Subcutaneous adipose tissue (tissue), 4 donors: ENCODE results near the gene PRKAG2. TPM values are rescaled to one million over a fixed set of nuclear protein-coding genes. Genes with fewer than 3 reads are reported as not detected.

ENCODE experiments used
- total RNA-seq, 4 donors: library from RNA; depleted of rRNA; stranded (reverse); fragments of >200 nt; gene quantifications; one replicate each; pipeline ENCODE4 v1.1.0, GENCODE V29; 2016
- TF ChIP-seq, protein P1 (sequence below): fragments of 450-650 bp; IDR thresholded peaks from one replicate; pipeline ENCODE4 v1.5.1; 2016; ENCODE audit warnings: low read depth, mild to moderate bottlenecking, control low read depth, antibody characterized with exemption, moderate library complexity

Gene PRKAG2
- total RNA-seq, 4 donors from 2014 or later: 47.1 to 77.6 (median 67.6) TPM

DNA sequence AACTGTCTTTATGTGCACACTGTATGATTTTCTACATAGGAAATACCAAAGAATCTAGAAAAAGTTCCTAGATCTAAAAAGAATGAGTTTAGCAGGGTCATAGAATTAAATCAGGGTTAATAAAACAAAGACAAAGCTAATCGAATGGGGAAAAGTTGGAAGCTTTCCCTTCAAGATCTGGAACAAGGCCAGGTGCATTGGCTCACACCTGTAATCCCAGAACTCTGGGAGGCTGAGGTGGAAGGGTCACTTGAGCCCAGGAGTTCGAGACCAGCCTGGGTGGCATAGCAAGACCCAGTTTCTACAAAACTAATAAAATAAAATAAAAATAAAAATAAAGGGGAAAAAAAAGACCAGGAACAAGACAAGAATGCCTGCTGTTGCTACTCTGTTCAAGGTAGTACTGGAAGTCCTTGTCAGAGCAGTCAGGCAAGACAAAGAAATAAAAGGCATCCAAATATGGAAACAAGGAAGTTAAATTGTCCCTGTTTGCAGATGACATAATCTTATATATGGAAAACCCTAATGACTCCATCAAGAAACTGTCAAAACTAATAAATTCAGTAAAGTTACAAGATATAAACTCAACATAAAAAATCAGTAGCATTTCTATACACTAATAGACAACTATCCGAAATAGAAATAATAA lies 281.1 kb downstream of the PRKAG2 start:
- TF ChIP-seq, protein P1, sequence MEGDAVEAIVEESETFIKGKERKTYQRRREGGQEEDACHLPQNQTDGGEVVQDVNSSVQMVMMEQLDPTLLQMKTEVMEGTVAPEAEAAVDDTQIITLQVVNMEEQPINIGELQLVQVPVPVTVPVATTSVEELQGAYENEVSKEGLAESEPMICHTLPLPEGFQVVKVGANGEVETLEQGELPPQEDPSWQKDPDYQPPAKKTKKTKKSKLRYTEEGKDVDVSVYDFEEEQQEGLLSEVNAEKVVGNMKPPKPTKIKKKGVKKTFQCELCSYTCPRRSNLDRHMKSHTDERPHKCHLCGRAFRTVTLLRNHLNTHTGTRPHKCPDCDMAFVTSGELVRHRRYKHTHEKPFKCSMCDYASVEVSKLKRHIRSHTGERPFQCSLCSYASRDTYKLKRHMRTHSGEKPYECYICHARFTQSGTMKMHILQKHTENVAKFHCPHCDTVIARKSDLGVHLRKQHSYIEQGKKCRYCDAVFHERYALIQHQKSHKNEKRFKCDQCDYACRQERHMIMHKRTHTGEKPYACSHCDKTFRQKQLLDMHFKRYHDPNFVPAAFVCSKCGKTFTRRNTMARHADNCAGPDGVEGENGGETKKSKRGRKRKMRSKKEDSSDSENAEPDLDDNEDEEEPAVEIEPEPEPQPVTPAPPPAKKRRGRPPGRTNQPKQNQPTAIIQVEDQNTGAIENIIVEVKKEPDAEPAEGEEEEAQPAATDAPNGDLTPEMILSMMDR: no peak

DNA sequence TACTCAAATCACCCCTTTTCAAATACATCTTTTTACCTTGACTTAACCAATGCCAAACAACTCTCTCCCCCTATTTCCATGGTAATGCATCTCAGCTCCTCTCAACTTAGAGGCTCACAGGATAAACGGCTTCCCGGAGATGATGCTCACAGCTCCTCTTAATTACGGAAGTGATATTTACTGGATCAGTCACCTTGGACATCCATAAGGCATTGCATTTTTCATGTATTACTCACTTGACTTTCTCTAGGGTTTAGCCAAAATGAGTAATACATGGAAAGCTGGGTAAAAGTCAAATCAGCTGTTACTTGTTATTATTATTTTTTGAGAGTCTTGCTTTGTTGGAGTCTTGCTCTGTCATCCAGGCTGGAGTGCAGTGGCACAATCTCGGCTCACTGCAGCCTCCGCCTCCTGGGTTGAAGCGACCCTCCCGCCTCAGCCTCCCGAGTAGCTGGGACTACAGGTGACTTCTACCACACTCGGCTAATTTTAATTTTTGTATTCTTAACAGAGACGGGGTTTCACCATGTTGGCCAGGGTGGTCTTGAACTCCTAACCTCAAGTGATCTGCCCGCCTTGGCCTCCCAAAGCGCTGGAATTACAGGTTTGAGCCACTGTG lies 283.9 kb downstream of the PRKAG2 start:
- TF ChIP-seq, protein P1: no peak

DNA sequence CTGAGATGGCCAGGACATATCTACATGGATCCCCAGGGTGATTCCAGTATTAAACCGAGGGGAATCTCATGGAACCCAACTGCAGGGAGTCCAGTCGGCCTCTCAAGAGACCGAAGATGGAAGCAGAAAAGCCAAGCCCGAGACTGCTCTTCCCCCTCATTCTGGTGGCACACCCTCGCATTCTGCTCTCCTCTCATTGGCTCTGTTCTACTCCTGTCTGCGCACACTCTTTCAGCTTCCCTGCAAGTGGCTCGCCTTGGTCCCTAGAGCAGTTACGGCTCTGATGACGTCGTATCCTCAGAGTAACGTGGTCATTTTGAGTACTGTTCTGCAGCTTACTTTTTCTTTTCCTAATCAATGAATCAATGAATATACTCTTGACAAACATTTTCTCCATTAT lies 284.6 kb downstream of the PRKAG2 start:
- TF ChIP-seq, protein P1: no peak

DNA sequence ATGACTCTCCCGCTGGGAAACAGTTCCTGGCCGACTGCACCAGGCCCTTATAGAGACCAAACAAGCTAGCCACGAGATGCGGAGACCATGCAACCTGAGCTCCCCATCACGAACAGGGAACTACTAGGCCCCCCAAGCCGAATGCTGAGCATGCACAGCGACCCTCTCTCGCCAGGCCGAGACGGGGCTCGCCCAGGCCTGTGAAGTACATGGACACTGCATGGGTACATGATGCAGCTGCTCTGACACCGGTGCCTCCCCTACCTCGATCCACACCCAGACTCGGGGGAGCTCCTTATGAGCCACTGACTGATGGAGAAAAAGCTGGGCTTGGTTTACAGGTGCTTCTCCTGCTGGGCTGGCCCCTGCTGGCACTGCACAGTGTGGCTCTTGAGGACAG lies 285.0 kb downstream of the PRKAG2 start:
- TF ChIP-seq, protein P1: no peak

DNA sequence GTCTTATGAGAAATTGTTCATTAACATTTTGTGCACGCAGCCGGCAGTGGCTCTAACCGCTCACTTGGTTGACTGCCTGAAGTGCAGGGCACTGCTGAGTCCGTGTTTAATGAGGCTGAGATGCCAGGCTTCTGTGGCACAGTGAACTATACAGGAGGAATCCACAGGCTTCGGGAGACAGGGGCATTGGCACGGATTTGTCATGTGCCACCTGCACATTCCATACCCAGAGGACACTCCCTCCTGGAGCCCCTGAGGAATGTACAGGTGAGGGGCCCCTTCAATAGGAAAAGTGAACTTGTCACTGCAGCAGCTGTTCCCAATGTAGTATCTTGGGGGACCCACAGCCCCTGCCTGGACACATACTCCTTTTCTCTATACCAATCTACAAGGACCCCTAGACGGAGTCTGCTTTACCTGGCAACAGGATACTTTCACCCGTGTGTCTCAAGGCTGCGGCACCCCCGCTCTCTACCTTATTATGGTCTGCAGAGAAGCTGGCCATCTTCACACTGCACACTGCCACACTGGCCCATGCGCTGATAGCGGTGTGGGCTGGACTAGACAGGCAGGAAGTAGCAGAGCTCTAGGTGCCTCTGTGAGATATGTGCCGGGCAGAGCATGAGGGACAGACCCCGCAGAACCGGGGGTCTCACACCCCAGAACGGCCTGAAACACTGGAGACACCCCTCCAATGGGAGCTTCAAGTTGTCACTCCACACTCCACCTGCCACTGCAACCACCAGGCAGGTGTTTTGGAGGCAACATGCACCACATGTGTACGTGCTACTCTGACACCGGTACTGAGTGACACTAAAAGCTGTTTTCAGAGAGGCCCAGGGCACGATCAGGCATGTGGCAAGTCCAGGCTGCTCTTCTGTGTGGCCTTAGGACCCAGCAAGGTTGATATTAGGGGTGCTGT lies 285.8 kb downstream of the PRKAG2 start:
- TF ChIP-seq, protein P1: no peak

DNA sequence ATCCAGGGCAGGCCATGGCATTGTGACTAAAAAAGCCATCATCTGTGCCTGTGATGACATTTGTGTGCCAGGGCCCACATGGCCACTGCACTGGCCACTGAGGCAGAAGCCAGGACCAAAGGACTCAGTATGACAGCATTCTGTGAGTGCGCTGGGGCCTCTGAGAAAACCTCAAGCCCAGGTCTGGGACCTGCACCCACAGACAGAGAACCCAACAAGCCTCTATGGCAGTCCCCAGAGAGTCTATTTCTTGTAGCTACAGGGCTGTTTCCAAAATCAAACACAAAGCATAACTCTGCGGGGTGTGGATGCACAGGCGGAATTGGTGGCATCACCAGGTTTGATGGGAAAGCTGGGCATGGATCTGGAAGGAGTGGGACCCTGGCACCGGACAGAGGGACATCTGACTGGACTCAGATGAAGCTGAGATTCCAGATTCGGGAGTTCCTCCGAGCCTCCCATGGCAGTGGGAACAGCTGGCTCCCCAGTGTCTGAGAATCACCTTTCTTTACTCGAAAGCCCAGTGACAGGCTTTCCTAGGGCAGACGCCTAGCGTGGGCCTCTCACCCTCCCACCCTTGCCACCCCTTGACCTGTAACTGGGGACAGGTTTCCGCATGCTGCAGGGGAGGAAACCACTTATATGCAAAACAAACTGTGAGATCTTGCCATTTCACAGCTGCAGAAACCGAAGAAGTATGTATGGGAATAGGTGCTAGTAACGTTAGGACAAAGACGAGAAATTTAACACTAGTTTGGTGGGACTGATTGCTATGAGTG lies 286.7 kb downstream of the PRKAG2 start:
- TF ChIP-seq, protein P1: no peak
